ENCODE measurements around the gene SLC26A11. TPM values are rescaled to one million over a fixed set of nuclear protein-coding genes. Genes with fewer than 3 reads are reported as not detected.

The SLC26A11 gene
- total RNA-seq, 4 donors from 2014 or later = 11.3 to 13.8 (median 12.7) TPM

DNA sequence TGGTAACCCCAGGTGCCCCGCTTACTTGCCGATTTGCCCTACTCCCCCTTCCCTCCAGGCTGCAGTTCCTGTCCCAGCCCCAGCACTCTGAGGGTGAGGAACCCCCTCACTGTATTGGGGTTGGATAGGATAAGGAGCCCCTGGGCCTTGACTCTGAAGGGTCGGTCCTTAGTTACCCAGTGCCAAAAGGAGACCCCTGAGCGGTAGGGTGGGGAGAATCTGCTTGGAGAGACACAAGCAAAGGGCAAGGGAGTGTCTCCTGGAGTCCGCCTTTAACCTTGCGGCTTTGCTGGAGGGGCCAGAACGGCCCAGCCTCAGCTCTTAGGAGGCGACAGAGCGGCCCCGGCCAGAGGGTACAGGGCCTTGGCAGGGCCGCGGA is 37.4 kb upstream of the SLC26A11 start:
- H3K4me3 ChIP-seq = no peak overlapping the region
- no peaks in the 10 kb centered on the region for H3K9me3 ChIP-seq
- TF ChIP-seq EP300 (IDR thresholded peaks at IDR 0.05) (no peak), POLR2A (IDR thresholded peaks at IDR 0.05; ENCODE audit: low read depth) (no peak), CTCF (IDR thresholded peaks at IDR 0.05) (no peak), POLR2AphosphoS5 (IDR thresholded peaks at IDR 0.05) (no peak)
- intact Hi-C loops (cut with DNase I) = no loop called here
- H3K36me3 ChIP-seq = no peaks in the 10 kb centered on the region
- 90% methylated on average over 12 of the region's 12 CpGs for WGBS
- DNase-seq (ENCODE audit: extremely low spot score) = no peak
- no peak overlapping the region for H3K27ac ChIP-seq (replicated peaks in 1 of 4)
- H3K27me3 ChIP-seq = peaks cover 0 to 5% (median 0%) of the 10 kb centered on the region in 4 donors
- H3K4me1 ChIP-seq = peaks cover 2 to 8% (median 7%) of the 10 kb centered on the region in 4 donors

DNA sequence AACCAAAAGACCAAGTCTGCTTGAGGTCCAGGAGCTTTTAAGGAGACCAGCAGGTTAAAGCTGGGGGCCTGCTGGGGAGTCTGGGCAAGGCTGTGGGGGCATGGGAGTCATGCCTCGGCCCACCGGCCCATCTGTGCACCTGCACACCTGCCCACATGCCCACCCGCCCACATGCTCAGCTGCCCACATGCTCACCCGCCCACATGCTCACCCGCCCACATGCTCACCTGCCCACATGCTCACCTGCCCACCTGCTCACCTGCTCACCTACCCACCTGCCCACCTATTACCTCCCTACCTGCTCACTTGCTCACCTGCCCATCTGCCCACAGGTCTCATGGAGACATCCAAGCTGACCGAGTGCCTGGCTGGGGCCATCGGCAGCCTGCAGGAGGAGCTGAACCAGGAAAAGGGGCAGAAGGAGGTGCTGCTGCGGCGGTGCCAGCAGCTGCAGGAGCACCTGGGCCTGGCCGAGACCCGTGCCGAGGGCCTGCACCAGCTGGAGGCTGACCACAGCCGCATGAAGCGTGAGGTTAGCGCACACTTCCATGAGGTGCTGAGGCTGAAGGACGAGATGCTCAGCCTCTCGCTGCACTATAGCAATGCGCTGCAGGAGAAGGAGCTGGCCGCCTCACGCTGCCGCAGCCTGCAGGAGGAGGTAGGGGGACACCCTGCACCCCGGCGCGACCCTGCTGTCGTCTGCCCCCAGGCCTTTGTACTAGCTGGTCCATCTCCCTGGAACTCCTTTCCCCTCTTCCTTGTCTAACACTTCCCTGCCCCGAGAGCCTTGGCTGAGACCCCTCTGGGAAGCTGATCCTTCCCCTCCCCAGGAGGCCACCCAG is 36.4 kb upstream of the SLC26A11 start:
- Histone ChIP-seq H3K36me3 (no peaks in the 10 kb centered on the region), H3K9me3 (no peaks in the 10 kb centered on the region), H3K27ac (replicated peaks in 1 of 4) (no peak overlapping the region), H3K4me3 (no peak overlapping the region), H3K4me1 (peaks cover 7 to 12% (median 12%) of the 10 kb centered on the region in 4 donors), H3K27me3 (peaks cover 0 to 5% (median 0%) of the 10 kb centered on the region in 4 donors)
- no peak for DNase-seq (ENCODE audit: extremely low spot score)
- TF ChIP-seq CTCF (IDR thresholded peaks at IDR 0.05) (no peak), EP300 (IDR thresholded peaks at IDR 0.05) (no peak), POLR2A (IDR thresholded peaks at IDR 0.05; ENCODE audit: low read depth) (no peak), POLR2AphosphoS5 (IDR thresholded peaks at IDR 0.05) (no peak)
- intact Hi-C loops (cut with DNase I) = no loop called here
- WGBS = 92% methylated on average over 17 of the region's 26 CpGs

DNA sequence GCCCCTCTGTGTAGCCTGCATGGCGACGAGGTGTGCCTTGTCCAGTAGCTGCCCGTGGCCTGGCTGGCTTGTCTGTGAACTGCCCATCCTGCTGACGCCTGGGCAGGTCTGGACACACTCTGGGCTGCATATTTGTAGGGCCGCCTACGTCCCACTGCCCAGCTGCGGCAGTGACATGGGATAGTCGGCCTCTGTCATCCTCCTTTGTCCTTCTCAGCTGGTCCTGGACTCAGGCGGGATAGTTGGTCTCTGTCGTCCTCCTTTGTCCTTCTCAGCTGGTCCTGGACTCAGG is 35.9 kb upstream of the SLC26A11 start:
- Histone ChIP-seq H3K36me3 (no peaks in the 10 kb centered on the region), H3K27me3 (peaks cover 0 to 5% (median 0%) of the 10 kb centered on the region in 4 donors), H3K9me3 (no peaks in the 10 kb centered on the region), H3K4me3 (no peak overlapping the region), H3K4me1 (peaks cover 7 to 12% (median 12%) of the 10 kb centered on the region in 4 donors), H3K27ac (replicated peaks in 1 of 4) (no peak overlapping the region)
- no peak for TF ChIP-seq POLR2AphosphoS5 (IDR thresholded peaks at IDR 0.05)
- no peak for TF ChIP-seq CTCF (IDR thresholded peaks at IDR 0.05)
- TF ChIP-seq EP300 (IDR thresholded peaks at IDR 0.05) = no peak
- TF ChIP-seq POLR2A (IDR thresholded peaks at IDR 0.05; ENCODE audit: low read depth) = no peak
- no CpG with 5 or more reads among the region's 10 CpGs for WGBS
- DNase-seq (ENCODE audit: extremely low spot score) = no peak
- intact Hi-C loops (cut with DNase I) = no loop called here

GRCh38 chr17:80185968-80186367 is 34.3 kb upstream of the SLC26A11 start:
- no peak overlapping the region for H3K4me3 ChIP-seq
- 90% methylated on average over 9 of the region's 9 CpGs for WGBS
- intact Hi-C loops (cut with DNase I) = no loop called here

DNA sequence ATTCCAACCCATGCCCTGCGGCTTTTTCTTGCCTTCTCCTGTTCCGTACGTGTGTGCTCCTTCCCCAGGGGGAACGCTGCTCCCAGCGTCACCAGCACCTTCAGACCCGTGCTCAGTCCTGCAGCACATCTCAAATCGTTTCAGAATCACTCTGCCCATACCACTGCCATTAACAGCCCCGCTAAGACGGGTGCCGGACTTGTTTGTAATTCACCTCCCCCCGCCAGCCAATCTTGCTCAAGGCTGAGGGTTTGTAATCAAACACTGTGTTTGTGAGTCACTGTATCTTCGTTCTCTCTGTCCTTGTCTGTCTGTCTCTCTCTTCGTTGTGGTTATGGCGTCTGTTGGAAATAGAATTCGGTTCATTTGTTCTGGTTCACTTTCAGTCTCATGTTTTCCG is 33.1 kb upstream of the SLC26A11 start:
- Histone ChIP-seq H3K9me3 (no peaks in the 10 kb centered on the region), H3K36me3 (no peaks in the 10 kb centered on the region), H3K27me3 (peaks cover 0 to 16% (median 0%) of the 10 kb centered on the region in 4 donors), H3K4me3 (peak overlapping the region in 3 of 4 donors; percentile 2 to 39 (median 27)), H3K4me1 (peaks cover 7 to 21% (median 20%) of the 10 kb centered on the region in 4 donors), H3K27ac (replicated peaks in 1 of 4) (no peak overlapping the region)
- 78% methylated on average over 16 of the region's 16 CpGs for WGBS
- DNase-seq (ENCODE audit: extremely low spot score) = no peak
- TF ChIP-seq POLR2AphosphoS5 (IDR thresholded peaks at IDR 0.05) = no peak
- no peak for TF ChIP-seq EP300 (IDR thresholded peaks at IDR 0.05)
- TF ChIP-seq CTCF (IDR thresholded peaks at IDR 0.05) = no peak
- no peak for TF ChIP-seq POLR2A (IDR thresholded peaks at IDR 0.05; ENCODE audit: low read depth)
- intact Hi-C loops (cut with DNase I) = no loop called here

More at GRCh38 chr17:80185968-80186367, 34.3 kb upstream of the SLC26A11 start:
- TF ChIP-seq EP300 (IDR thresholded peaks at IDR 0.05) = no peak
- DNase-seq (ENCODE audit: extremely low spot score) = no peak
- Histone ChIP-seq H3K27ac (replicated peaks in 1 of 4) (no peak overlapping the region), H3K27me3 (peaks cover 0 to 11% (median 0%) of the 10 kb centered on the region in 4 donors), H3K36me3 (no peaks in the 10 kb centered on the region), H3K4me1 (peaks cover 7 to 12% (median 12%) of the 10 kb centered on the region in 4 donors), H3K9me3 (no peaks in the 10 kb centered on the region)

Data from esophagus muscularis mucosa (tissue), 4 donors.